ENCODE data around the gene R3HDM1. TPM values are rescaled to one million over a fixed set of nuclear protein-coding genes. Genes with fewer than 3 reads are reported as not detected.
"Not testable (repeated sequence)": the region's sequence is repeated elsewhere in the genome, so short reads cannot be mapped to it uniquely, and the experiment has no call there.

The R3HDM1 gene
- total and polyA plus RNA-seq, 5 experiments from 2014 or later, result 12.5 to 50.7 (median 26.2) TPM

DNA sequence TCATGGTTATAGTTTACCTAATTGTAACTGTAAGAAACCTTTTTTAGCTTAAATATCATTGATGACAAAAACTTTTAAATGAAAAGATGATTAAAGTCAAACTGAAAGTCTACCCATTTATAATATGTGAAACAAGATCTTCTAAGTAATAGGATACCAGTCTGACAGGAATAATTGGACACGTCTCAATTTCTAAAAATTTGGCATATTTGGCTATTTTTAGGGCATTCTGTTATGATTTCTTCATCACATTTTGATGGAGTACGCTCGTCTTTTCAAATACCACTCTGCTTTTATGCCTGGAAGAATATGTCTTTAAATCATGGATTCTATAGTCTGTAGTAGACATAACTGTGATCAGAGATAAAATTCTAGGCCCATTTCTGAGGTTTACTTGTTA, 1.3 kb downstream of the R3HDM1 start:
- H3K27ac Mint-ChIP-seq, result peak overlapping the region in 5 of 10 donors; percentile 18 to 94 (median 32)
- POLR2A ChIA-PET, result interaction anchor here (0.5 to 2.4 kb wide), 4 partner anchors 11 to 480 kb away, joined by 3 to 13 read pairs (median 4); partner anchors contain the start of gene RAB3GAP1
- no peaks in the 10 kb centered on the region for H3K27me3 Mint-ChIP-seq
- no peaks in the 10 kb centered on the region for H3K9me3 Mint-ChIP-seq
- H3K4me3 Mint-ChIP-seq, result peak overlapping the region in 3 of 10 donors; percentile 12 to 63 (median 38)
- peaks cover 3 to 45% (median 28%) of the 10 kb centered on the region in 4 donors for H3K4me1 Mint-ChIP-seq
- ATAC-seq (no peak), DNase-seq (no peak)
- no peaks in the 10 kb centered on the region for H3K36me3 Mint-ChIP-seq

DNA sequence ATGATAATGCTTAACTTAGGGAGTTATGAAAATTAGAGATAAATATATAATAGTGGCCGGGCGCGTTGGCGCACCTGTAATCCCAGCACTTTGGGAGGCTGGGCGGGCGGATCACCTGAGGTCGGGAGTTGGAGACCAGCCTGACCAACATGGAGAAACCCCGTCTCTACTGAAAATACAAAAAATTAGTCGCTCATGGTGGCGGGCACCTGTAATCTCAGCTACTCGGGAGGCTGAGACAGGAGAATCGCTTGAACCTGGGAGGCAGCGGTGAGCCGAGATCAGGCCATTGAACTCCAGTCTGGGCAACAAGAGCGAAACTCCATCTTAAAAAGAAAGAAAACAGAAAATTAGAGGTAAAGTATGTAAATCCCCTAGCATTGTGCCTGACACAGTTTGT, 2.3 kb downstream of the R3HDM1 start:
- peak overlapping the region in 6 of 10 donors; percentile 7 to 63 (median 16) for H3K4me3 Mint-ChIP-seq
- H3K27ac Mint-ChIP-seq, POLR2A ChIA-PET, H3K27me3 Mint-ChIP-seq, ATAC-seq, H3K9me3 Mint-ChIP-seq, DNase-seq, H3K36me3 Mint-ChIP-seq: not testable (repeated sequence)
- H3K4me1 Mint-ChIP-seq, result peaks cover 3 to 43% (median 29%) of the 10 kb centered on the region in 4 donors

DNA sequence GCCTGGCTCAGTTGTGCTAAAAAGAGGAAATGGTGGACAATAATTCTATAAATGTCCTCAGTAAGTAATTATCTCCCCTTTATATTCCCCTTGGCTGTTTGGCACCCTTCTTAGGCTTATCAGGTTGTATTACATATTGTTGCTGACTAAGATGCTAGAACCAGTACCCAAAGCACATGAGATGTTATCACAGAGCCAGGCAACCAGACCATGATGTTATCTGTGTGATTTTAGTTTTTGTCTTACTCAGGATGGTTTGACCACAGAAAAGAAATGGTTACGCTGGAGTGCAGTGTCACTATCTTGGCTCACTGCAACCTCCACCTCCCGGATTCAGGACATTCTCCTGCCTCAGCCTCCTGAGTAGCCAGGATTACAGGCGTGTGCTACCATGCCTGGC, 15.2 kb downstream of the R3HDM1 start:
- POLR2A ChIA-PET, result no interaction called here
- ATAC-seq (no peak), DNase-seq (no peak)
- H3K36me3 Mint-ChIP-seq, result peaks cover 0 to 14% (median 4%) of the 10 kb centered on the region in 3 donors
- no peak overlapping the region for H3K4me3 Mint-ChIP-seq
- peak overlapping the region in 2 of 10 donors; percentile 10 to 11 for H3K27ac Mint-ChIP-seq
- no peaks in the 10 kb centered on the region for H3K9me3 Mint-ChIP-seq
- H3K4me1 Mint-ChIP-seq, result peaks cover 8 to 24% (median 20%) of the 10 kb centered on the region in 4 donors
- no peaks in the 10 kb centered on the region for H3K27me3 Mint-ChIP-seq

DNA sequence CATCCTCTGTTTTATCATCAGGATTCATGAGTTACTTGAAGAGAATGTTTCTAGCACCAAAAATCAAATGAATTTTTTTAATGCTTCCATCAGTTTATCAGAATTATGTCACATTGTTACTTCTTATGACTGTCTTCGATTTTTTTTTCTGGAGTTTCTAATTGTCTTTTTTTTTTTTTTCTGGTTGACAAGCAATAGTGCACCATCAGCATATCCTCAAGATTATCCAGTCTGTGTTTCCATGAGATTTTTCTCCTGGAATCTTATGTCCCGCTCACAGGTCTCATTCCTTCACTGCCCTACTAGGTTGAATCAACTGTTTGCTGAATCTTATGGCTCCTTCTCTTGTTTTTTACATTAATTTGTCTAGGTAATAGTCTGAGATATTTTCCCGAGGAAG, 16.0 kb downstream of the R3HDM1 start:
- Mint-ChIP-seq H3K36me3 (peaks cover 0 to 16% (median 4%) of the 10 kb centered on the region in 3 donors), H3K27me3 (no peaks in the 10 kb centered on the region), H3K4me3 (no peak overlapping the region), H3K9me3 (no peaks in the 10 kb centered on the region), H3K4me1 (peaks cover 8 to 24% (median 20%) of the 10 kb centered on the region in 4 donors), H3K27ac (no peak overlapping the region)
- DNase-seq, result no peak
- no peak for ATAC-seq
- POLR2A ChIA-PET, result no interaction called here

DNA sequence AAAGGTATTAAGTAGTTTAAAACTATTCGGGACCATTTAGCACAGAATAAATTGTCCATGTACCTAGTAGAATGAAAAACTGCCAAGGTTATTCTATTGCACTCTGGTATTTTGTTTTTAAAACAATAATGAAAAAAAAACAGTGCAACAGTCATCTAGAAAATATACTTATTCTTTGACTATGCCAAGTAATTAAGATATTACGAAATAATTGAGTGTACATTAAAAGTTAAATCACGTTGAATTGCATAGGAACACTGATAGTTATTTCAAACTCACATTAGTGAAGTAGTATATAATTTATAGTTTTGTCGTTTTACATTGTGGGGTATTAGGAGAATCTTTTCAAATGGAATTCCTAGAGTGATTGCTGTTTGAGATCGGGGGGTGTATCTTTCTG, 20.1 kb downstream of the R3HDM1 start:
- Mint-ChIP-seq H3K27ac (peak overlapping the region in 1 of 10 donors; percentile 55), H3K9me3 (no peaks in the 10 kb centered on the region), H3K36me3 (peaks cover 0 to 16% (median 6%) of the 10 kb centered on the region in 3 donors), H3K4me1 (peaks cover 11 to 37% (median 20%) of the 10 kb centered on the region in 4 donors), H3K4me3 (no peak overlapping the region), H3K27me3 (no peaks in the 10 kb centered on the region)
- POLR2A ChIA-PET, result no interaction called here
- no peak for ATAC-seq
- no peak for DNase-seq

DNA sequence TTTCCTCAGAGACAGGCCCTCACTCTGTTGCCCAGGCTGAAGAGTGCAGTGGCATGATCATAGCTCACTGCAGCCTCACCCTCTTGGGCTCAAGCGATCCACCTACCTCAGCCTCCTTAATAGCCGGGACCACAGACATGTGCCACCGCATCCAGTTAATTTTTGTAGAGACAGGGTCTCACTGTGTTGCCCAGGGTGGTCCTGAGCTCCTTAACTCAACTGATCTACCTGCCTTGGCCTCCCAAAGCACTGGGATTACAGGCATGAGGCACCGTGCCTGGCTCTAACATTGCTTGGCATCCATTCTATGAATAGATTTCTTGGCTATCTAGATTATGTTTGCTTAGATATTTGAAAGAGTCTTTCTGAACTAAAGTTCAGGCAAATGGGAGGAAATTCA, 21.6 kb downstream of the R3HDM1 start:
- Mint-ChIP-seq H3K27me3 (no peaks in the 10 kb centered on the region), H3K4me3 (no peak overlapping the region), H3K9me3 (no peaks in the 10 kb centered on the region), H3K27ac (no peak overlapping the region), H3K36me3 (peaks cover 0 to 9% (median 3%) of the 10 kb centered on the region in 3 donors), H3K4me1 (peaks cover 10 to 40% (median 23%) of the 10 kb centered on the region in 4 donors)
- ATAC-seq (no peak), DNase-seq (no peak)
- POLR2A ChIA-PET, result no interaction called here

DNA sequence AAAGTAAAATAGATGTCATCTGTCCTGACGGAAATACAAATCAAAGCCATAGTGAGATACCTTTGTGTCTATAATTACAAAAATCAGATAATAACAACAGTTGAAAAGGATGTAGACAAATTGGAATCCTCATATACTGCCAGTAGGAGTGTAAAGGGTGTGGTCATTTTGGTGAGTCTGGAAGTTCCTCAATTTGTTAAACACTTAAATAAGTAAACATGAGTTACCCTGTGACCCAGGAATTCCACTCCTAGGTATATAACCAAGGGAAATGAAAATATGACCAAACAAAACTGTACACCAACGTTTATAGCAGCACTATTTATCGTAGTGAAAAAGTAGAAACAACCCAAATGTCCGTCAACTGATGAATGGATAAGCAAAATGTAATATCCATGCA, 24.0 kb downstream of the R3HDM1 start:
- POLR2A ChIA-PET, result interaction anchor here (0.7 kb wide), 1 partner anchor 13 kb away, joined by 4 read pairs; no protein-coding TSS in a partner anchor
- no peaks in the 10 kb centered on the region for H3K27me3 Mint-ChIP-seq
- ATAC-seq (no peak), DNase-seq (no peak)
- H3K36me3 Mint-ChIP-seq, result peaks cover 0 to 11% (median 8%) of the 10 kb centered on the region in 3 donors
- no peaks in the 10 kb centered on the region for H3K9me3 Mint-ChIP-seq
- no peak overlapping the region for H3K27ac Mint-ChIP-seq
- peaks cover 9 to 40% (median 18%) of the 10 kb centered on the region in 4 donors for H3K4me1 Mint-ChIP-seq
- H3K4me3 Mint-ChIP-seq, result no peak overlapping the region

DNA sequence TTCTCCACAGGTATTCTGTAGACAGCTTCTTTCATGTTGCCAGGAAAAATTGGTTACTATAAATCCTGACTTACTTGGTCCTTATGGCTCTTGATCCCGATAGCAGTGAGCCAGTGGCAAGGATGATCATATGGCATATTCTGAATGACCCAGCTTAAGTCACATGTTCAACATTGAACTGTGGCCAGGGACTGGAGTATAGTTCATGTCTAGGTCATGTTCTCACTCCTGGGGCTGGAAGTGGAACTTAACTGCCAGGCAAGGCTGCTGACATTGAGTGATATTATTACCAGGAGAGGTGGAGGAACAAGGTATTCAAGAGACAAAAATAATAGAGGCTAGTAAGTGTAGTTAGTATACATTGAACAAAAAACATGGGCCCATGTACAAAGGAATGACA, 26.2 kb downstream of the R3HDM1 start:
- POLR2A ChIA-PET, result no interaction called here

DNA sequence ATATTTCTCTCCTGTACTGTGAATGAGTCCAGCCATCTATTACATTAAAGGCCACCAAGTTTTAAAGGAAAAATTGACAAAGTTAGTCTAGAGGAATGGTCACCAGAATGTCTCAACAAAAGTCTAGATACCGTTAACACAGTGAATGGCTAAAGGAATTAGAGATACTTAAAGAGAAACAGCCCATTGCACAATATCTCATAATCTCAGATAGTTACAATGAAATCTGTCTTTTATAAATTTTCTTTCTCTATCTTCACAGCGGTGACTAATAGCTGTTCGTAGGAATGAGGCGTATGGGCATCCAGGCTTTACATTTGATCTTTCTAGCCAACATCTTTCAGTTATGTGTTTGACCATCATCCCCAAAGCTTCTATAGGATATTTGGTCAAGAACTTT, 30.6 kb downstream of the R3HDM1 start:
- POLR2A ChIA-PET, result no interaction called here
- no peak for DNase-seq
- no peaks in the 10 kb centered on the region for H3K9me3 Mint-ChIP-seq
- peaks cover 7 to 18% (median 10%) of the 10 kb centered on the region in 4 donors for H3K4me1 Mint-ChIP-seq
- no peak for ATAC-seq
- H3K36me3 Mint-ChIP-seq, result peaks cover 0 to 18% (median 17%) of the 10 kb centered on the region in 3 donors
- H3K4me3 Mint-ChIP-seq, result no peak overlapping the region
- no peaks in the 10 kb centered on the region for H3K27me3 Mint-ChIP-seq
- no peak overlapping the region for H3K27ac Mint-ChIP-seq

More for the DNA sequence above, 26.2 kb downstream of the R3HDM1 start:
- ATAC-seq (no peak), DNase-seq (no peak)
- H3K4me3 Mint-ChIP-seq, result no peak overlapping the region
- peak overlapping the region in 1 of 10 donors; percentile 31 for H3K27ac Mint-ChIP-seq
- no peaks in the 10 kb centered on the region for H3K27me3 Mint-ChIP-seq
- H3K36me3 Mint-ChIP-seq, result peaks cover 0 to 11% (median 9%) of the 10 kb centered on the region in 3 donors
- H3K9me3 Mint-ChIP-seq, result no peaks in the 10 kb centered on the region
- peaks cover 9 to 40% (median 17%) of the 10 kb centered on the region in 4 donors for H3K4me1 Mint-ChIP-seq

DNA sequence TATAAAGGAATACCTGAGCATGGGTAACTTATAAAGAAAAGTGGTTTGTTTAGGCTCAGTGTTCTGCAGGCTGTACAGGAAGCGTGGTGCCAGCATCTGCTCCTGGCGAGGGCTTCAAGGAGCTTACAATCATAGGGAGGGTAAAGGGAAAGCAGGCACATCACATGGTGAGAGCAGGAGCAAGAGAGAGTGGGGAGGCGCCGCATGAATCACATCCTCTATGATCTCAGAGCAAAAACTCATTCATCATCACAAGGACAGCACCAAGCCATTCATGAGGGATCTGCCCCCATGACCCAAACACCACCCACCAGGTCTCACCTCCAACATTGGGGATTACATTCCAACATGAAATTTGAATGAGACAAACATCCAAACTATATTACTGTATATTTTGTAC, 32.5 kb downstream of the R3HDM1 start:
- peaks cover 4 to 8% (median 6%) of the 10 kb centered on the region in 4 donors for H3K4me1 Mint-ChIP-seq
- no peaks in the 10 kb centered on the region for H3K27me3 Mint-ChIP-seq
- no peak for DNase-seq
- H3K4me3 Mint-ChIP-seq, result no peak overlapping the region
- ATAC-seq, result no peak
- H3K9me3 Mint-ChIP-seq, result no peaks in the 10 kb centered on the region
- no peak overlapping the region for H3K27ac Mint-ChIP-seq
- H3K36me3 Mint-ChIP-seq, result peaks cover 0 to 21% (median 20%) of the 10 kb centered on the region in 3 donors
- POLR2A ChIA-PET, result no interaction called here

DNA sequence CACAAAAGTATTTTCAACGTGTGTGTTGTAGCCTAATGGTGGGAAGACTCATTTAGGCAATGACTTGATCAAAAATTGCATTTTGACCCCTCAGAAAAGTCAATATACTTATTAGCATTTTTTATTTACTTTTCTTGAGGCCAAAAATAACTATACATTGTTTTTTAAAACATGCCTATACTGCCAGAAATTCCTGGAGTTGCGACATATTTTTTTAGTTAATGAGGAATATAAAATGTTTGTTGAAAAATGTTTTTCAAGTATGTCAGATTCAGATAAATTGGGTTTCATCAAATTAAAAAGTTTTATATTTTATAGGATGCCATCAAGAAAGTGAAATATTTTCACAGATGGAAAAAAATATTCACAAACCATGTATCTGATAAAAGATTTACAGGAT, 39.6 kb downstream of the R3HDM1 start:
- H3K27me3 Mint-ChIP-seq, result no peaks in the 10 kb centered on the region
- ATAC-seq, result no peak
- no peak overlapping the region for H3K4me3 Mint-ChIP-seq

DNA sequence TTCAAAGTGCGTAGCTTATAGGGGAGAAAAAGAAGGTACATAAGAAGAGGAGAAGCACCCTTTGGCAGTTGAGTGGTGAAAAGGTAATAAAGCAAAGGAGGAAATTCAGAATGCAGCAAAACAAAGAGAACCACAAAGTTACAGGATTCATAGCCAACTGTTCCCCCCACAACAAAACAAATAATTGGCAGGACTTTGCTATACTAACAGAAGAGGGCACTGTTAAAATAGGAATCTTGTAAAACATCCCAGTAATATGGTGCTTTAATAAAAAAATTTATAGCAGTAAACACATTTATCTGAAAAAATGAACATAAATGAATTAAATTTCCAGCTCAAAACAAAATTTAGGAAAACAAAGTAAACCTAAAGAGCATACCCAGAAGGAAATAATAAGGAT, 42.3 kb downstream of the R3HDM1 start:
- Mint-ChIP-seq H3K4me3 (no peak overlapping the region), H3K27me3 (no peaks in the 10 kb centered on the region), H3K36me3 (peaks cover 0 to 25% (median 13%) of the 10 kb centered on the region in 3 donors), H3K9me3 (peaks cover 0 to 2% (median 0%) of the 10 kb centered on the region in 9 donors), H3K4me1 (peaks cover 2 to 11% (median 6%) of the 10 kb centered on the region in 4 donors), H3K27ac (peak overlapping the region in 1 of 10 donors; percentile 25)
- ATAC-seq (no peak), DNase-seq (no peak)
- POLR2A ChIA-PET, result interaction anchor here (0.6 to 1.0 kb wide), 2 partner anchors 10 to 168 kb away, joined by 4 read pairs; no protein-coding TSS in a partner anchor

More for the DNA sequence above, 39.6 kb downstream of the R3HDM1 start:
- H3K4me1 Mint-ChIP-seq, result peaks cover 0 to 4% (median under 1%) of the 10 kb centered on the region in 4 donors
- peaks cover 0 to 32% (median 11%) of the 10 kb centered on the region in 3 donors for H3K36me3 Mint-ChIP-seq
- no peaks in the 10 kb centered on the region for H3K9me3 Mint-ChIP-seq
- no peak overlapping the region for H3K27ac Mint-ChIP-seq
- POLR2A ChIA-PET, result no interaction called here
- no peak for DNase-seq

DNA sequence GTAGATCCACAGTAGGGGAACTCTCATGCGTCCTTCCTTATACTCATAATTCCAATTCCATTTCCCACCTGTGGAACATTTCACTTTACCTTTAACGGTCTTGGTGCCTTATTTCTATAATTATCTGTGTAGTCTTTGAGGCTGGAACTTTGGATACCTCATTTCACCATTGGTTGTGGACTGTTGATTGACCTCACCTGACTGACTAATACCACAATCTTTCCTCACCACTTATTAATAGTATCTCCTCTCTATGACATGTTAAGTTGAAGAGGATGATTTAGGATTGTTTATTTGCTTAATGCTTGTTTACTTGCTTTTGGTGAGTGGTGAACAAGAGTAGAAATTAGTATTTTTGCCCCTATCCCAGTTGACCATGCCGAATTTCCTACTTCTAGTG, 50.0 kb downstream of the R3HDM1 start:
- peaks cover 0 to 2% (median 0%) of the 10 kb centered on the region in 9 donors for H3K9me3 Mint-ChIP-seq

DNA sequence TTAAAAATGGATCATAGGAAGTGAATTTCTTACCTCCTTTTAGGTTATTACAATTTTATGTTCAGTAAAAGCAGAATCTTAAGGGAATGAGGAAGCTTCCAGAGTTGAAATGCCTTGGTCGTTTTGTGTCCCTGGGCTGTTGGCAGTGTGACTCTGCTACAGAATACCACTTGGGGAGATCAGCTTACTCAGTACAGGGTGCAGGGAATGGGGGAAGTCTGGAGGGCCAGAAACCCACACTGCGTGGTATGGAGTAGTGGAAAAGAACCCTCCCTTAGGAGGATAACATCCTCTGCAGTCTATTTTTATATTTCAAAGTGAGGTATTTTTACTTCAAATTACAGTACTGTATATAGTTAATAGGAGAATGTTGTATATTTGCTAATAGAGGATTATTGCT, 51.1 kb downstream of the R3HDM1 start:
- Mint-ChIP-seq H3K4me3 (no peak overlapping the region), H3K27me3 (no peaks in the 10 kb centered on the region), H3K4me1 (peaks cover 12 to 33% (median 29%) of the 10 kb centered on the region in 4 donors), H3K27ac (no peak overlapping the region), H3K36me3 (peaks cover 0 to 5% (median 0%) of the 10 kb centered on the region in 3 donors), H3K9me3 (peaks cover 0 to 2% (median 0%) of the 10 kb centered on the region in 9 donors)
- ATAC-seq, result no peak
- no peak for DNase-seq
- POLR2A ChIA-PET, result no interaction called here

More for the DNA sequence above, 50.0 kb downstream of the R3HDM1 start:
- ATAC-seq (no peak), DNase-seq (no peak)
- H3K27me3 Mint-ChIP-seq, result no peaks in the 10 kb centered on the region
- H3K4me3 Mint-ChIP-seq, result no peak overlapping the region
- POLR2A ChIA-PET, result no interaction called here
- H3K36me3 Mint-ChIP-seq, result peaks cover 0 to 5% (median 0%) of the 10 kb centered on the region in 3 donors
- H3K27ac Mint-ChIP-seq, result no peak overlapping the region
- peaks cover 12 to 27% (median 26%) of the 10 kb centered on the region in 4 donors for H3K4me1 Mint-ChIP-seq

Data from naive thymus-derived CD8-positive, alpha-beta T cell (primary cell).